ENCODE measurements around the gene GRIN1. TPM values are rescaled to one million over a fixed set of nuclear protein-coding genes. Genes with fewer than 3 reads are reported as not detected.

The GRIN1 gene
- total and polyA plus RNA-seq, 4 donors = 16.2 to 207 (median 146) TPM

GRCh38 chr9:137139468-137140150 is 655 bp downstream of the GRIN1 start:
- Histone ChIP-seq H3K27me3 (ENCODE audit: control insufficient read depth, insufficient read depth, low read length) (peaks cover 46% of the 10 kb centered on the region), H3K4me1 (ENCODE audit: control insufficient read depth, insufficient read depth, low read length) (peaks cover 54% of the 10 kb centered on the region), H3K27ac (ENCODE audit: low read depth, low read length) (no peak overlapping the region), H3K9me3 (ENCODE audit: control insufficient read depth, insufficient read depth, low read length) (no peaks in the 10 kb centered on the region), H3K36me3 (ENCODE audit: control insufficient read depth, insufficient read depth, low read length) (peaks cover 40% of the 10 kb centered on the region), H3K4me3 (ENCODE audit: low read depth, low read length) (peak overlapping the region; percentile 31)
- DNase-seq (ENCODE audit: low read depth in 4 of 6, low spot score in 6 of 6) = peak in 2 of 6 donors; percentile 50 to 65
- WGBS (ENCODE audit: insufficient coverage) = 17% methylated on average over 34 of the region's 37 CpGs

DNA sequence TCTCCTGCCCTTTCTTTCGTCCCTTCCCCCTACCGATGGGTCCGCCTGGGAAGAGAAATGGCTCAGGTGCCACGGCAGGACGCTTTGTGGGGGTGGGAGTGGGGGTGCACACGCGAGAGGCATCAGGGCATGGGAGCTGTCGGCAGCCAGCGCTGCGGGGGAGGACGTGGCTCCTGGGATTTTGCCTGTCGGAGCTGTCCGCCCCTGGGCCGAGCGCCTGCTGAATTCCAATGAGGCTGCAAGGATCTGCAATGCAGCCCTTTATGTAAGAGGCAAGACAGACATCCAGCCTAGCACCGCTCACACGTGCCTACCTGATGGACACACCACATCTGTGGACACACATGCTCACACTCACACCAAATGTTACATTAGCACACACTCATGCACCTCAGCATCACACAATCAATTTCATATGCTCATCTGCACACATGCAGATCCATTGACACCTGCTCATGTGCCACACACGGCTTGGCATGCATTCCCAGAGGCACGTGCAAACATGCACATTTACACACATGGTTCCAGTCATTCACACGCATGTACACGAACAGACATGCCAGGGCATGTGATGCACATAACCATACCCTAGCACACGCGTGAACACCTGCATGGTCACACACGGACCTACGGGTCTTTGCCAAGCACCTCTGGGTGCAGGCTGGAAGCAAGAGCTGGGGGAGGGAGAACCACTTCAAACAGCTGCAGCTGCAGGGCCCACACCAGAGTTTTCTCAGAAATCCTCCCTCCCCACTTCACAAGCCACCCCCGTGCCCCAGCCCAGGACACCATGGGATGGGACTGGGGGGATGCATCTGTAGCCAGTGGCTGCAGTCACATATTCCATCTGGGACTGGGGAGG is 1.4 kb downstream of the GRIN1 start:
- H3K27ac ChIP-seq (ENCODE audit: low read depth, low read length) = no peak overlapping the region
- H3K4me1 ChIP-seq (ENCODE audit: control insufficient read depth, insufficient read depth, low read length) = peaks cover 54% of the 10 kb centered on the region
- H3K36me3 ChIP-seq (ENCODE audit: control insufficient read depth, insufficient read depth, low read length) = peaks cover 40% of the 10 kb centered on the region
- no peaks in the 10 kb centered on the region for H3K9me3 ChIP-seq (ENCODE audit: control insufficient read depth, insufficient read depth, low read length)
- 47% methylated on average over 18 of the region's 26 CpGs for WGBS (ENCODE audit: insufficient coverage)
- peak overlapping the region; percentile 31 for H3K4me3 ChIP-seq (ENCODE audit: low read depth, low read length)
- peak in 2 of 6 donors; percentile 26 to 81 for DNase-seq (ENCODE audit: low read depth in 4 of 6, low spot score in 6 of 6)
- peaks cover 46% of the 10 kb centered on the region for H3K27me3 ChIP-seq (ENCODE audit: control insufficient read depth, insufficient read depth, low read length)

DNA sequence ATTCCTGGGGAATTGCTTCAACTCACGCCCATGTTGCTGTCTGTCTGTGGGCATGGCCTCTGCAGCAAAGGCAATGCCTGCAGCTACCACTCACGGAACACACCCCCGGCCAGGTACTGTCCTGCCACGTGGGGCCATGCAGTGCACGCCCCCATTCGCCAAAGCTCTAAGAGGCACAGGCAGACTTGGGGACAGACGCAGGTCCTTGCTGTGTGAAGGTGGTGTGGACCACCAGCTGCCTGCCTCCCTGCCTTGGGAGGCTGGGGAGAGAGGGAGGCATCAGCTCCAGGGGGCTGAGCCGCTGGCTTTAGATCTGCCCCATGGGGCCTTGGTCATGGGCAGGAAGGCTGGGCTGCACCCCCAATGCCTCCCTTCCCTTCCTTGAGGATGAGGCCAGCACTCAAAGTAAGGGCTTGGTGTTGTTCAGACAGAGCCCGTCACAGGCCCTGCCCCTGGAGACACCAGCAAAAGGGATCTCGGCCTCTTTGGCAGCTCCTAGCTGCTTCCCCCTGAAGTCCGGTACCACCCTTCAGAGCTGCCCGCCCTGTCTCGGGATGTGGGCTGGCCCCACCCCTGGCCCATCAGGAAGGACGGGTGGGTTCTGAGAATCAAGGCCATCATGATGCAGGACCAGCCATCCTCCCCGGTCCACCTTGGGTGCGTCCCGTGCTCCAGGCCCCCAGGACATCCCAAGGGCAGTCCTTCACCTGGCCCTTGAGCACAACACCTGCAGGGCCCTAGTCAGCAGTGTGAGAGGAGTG is 2.3 kb downstream of the GRIN1 start:
- WGBS (ENCODE audit: insufficient coverage) = 68% methylated on average over 16 of the region's 17 CpGs
- H3K36me3 ChIP-seq (ENCODE audit: control insufficient read depth, insufficient read depth, low read length) = peaks cover 46% of the 10 kb centered on the region
- no peaks in the 10 kb centered on the region for H3K9me3 ChIP-seq (ENCODE audit: control insufficient read depth, insufficient read depth, low read length)
- H3K4me1 ChIP-seq (ENCODE audit: control insufficient read depth, insufficient read depth, low read length) = peaks cover 53% of the 10 kb centered on the region
- H3K27ac ChIP-seq (ENCODE audit: low read depth, low read length) = no peak overlapping the region
- DNase-seq (ENCODE audit: low read depth in 4 of 6, low spot score in 6 of 6) = no peak
- no peak overlapping the region for H3K4me3 ChIP-seq (ENCODE audit: low read depth, low read length)
- H3K27me3 ChIP-seq (ENCODE audit: control insufficient read depth, insufficient read depth, low read length) = peaks cover 43% of the 10 kb centered on the region

DNA sequence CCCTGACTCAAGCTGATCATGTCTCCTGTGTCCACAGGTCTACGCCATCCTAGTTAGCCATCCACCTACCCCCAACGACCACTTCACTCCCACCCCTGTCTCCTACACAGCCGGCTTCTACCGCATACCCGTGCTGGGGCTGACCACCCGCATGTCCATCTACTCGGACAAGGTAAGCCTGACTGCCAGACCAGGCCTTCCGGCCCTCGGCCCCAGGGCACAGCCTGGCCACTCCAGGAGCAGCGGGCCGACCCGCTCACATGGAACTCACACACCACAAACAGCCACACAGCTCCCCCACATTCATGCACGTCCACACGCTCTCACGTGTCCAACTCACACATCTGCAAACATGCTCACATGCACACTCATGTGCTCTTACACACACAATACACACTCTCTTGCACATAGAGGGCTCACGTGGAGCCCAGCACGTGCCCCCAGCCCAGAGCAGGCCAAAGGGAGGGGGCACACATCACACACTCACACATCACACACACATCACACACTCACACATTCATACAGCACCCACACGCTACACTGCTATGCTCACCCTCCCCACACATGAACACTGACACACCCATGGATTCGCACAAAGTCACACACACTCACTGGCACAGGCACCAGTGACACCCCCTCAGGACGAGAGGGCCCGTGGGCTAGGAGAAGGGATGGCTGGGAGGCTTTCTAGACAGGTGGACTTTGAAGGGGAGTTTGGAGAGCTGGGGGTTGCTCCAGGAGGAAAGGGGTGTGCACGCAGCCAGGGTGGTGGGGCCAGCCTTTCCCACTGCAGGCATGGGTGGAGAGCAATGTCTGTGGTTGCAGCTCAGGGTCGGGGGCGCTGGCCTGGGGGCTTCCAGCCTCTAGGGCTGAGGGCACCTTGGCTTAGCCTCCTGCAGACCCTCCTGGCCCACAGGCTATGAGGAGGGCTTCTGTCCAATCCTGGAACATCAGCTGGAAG is 3.3 kb downstream of the GRIN1 start:
- H3K4me3 ChIP-seq (ENCODE audit: low read depth, low read length) = no peak overlapping the region
- no peak for DNase-seq (ENCODE audit: low read depth in 4 of 6, low spot score in 6 of 6)
- H3K4me1 ChIP-seq (ENCODE audit: control insufficient read depth, insufficient read depth, low read length) = peaks cover 43% of the 10 kb centered on the region
- no peaks in the 10 kb centered on the region for H3K9me3 ChIP-seq (ENCODE audit: control insufficient read depth, insufficient read depth, low read length)
- peaks cover 33% of the 10 kb centered on the region for H3K27me3 ChIP-seq (ENCODE audit: control insufficient read depth, insufficient read depth, low read length)
- no peak overlapping the region for H3K27ac ChIP-seq (ENCODE audit: low read depth, low read length)
- 75% methylated on average over 19 of the region's 24 CpGs for WGBS (ENCODE audit: insufficient coverage)
- peaks cover 57% of the 10 kb centered on the region for H3K36me3 ChIP-seq (ENCODE audit: control insufficient read depth, insufficient read depth, low read length)

DNA sequence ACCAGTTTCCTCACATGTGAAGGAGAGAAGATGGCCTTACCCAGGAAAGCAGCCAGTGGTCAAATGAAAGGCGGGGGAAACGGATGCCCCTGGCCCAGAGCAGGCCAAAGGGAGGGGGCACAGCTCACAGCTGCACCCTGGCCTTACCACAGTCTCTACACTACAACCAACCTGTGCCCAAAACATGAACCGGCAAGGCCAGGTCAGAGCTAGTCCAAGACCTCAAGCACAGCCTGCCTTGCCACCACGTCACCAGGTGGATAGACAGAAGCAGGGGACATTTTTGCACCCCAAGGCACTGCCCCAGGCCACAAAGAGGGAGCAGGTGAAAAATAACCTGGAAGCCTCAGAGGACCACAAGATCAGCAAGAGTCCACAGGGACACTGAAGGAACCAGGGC is 4.5 kb downstream of the GRIN1 start:
- WGBS (ENCODE audit: insufficient coverage) = 51% methylated on average over 4 of the region's 4 CpGs
- Histone ChIP-seq H3K4me1 (ENCODE audit: control insufficient read depth, insufficient read depth, low read length) (peaks cover 30% of the 10 kb centered on the region), H3K9me3 (ENCODE audit: control insufficient read depth, insufficient read depth, low read length) (no peaks in the 10 kb centered on the region), H3K27me3 (ENCODE audit: control insufficient read depth, insufficient read depth, low read length) (peaks cover 22% of the 10 kb centered on the region), H3K4me3 (ENCODE audit: low read depth, low read length) (no peak overlapping the region), H3K36me3 (ENCODE audit: control insufficient read depth, insufficient read depth, low read length) (peaks cover 69% of the 10 kb centered on the region), H3K27ac (ENCODE audit: low read depth, low read length) (no peak overlapping the region)
- no peak for DNase-seq (ENCODE audit: low read depth in 4 of 6, low spot score in 6 of 6)

- H3K27ac ChIP-seq (ENCODE audit: low read depth, low read length) = no peak overlapping the region
- H3K27me3 ChIP-seq (ENCODE audit: control insufficient read depth, insufficient read depth, low read length) = peaks cover 4% of the 10 kb centered on the region
- no peak for DNase-seq (ENCODE audit: low read depth in 4 of 6, low spot score in 6 of 6)
- H3K4me1 ChIP-seq (ENCODE audit: control insufficient read depth, insufficient read depth, low read length) = peaks cover 15% of the 10 kb centered on the region
- peaks cover 84% of the 10 kb centered on the region for H3K36me3 ChIP-seq (ENCODE audit: control insufficient read depth, insufficient read depth, low read length)
- H3K4me3 ChIP-seq (ENCODE audit: low read depth, low read length) = no peak overlapping the region
- 49% methylated on average over 47 of the region's 49 CpGs for WGBS (ENCODE audit: insufficient coverage)
- H3K9me3 ChIP-seq (ENCODE audit: control insufficient read depth, insufficient read depth, low read length) = no peaks in the 10 kb centered on the region
These were observed 7.0 kb downstream of the GRIN1 start for GRCh38 chr9:137145731-137146526.

- Histone ChIP-seq H3K4me3 (ENCODE audit: low read depth, low read length) (no peak overlapping the region), H3K36me3 (ENCODE audit: control insufficient read depth, insufficient read depth, low read length) (peaks cover 81% of the 10 kb centered on the region), H3K9me3 (ENCODE audit: control insufficient read depth, insufficient read depth, low read length) (no peaks in the 10 kb centered on the region), H3K27me3 (ENCODE audit: control insufficient read depth, insufficient read depth, low read length) (peaks cover 2% of the 10 kb centered on the region), H3K27ac (ENCODE audit: low read depth, low read length) (no peak overlapping the region), H3K4me1 (ENCODE audit: control insufficient read depth, insufficient read depth, low read length) (peaks cover 9% of the 10 kb centered on the region)
- DNase-seq (ENCODE audit: low read depth in 4 of 6, low spot score in 6 of 6) = no peak
- WGBS (ENCODE audit: insufficient coverage) = 86% methylated on average over 4 of the region's 9 CpGs
These were observed 7.6 kb downstream of the GRIN1 start for GRCh38 chr9:137146527-137146918.

DNA sequence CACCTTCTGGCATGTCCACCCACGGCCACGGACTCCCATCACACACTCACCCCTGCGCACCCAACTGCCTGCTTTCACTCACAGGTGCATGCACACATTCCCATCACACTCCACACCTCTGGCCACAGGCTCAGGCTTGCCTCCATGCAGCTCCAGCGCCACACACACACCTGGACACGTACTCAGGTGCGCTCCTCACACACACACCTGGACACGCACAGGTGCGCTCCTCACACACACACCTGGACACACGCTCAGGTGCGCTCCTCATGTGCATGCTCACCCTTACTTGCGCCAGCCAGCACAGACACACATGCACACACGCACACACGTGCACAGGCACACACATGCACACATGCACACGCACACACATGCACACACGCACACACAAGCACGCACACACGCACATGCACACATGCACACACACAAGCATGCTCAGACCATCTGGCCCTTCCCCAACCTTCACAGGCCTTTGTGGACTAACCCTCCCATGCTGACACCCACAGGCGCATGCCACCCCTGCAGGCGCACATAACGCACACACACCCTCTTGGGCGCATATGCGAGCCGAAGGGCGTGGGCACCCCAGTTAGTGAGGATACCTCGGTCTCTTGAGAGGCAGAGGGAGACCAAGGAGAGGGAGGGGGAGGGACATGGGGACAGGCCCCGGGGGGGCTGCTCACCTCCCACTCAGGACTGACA is 8.3 kb downstream of the GRIN1 start:
- H3K27me3 ChIP-seq (ENCODE audit: control insufficient read depth, insufficient read depth, low read length) = peaks cover 2% of the 10 kb centered on the region
- no peak overlapping the region for H3K27ac ChIP-seq (ENCODE audit: low read depth, low read length)
- peaks cover 78% of the 10 kb centered on the region for H3K36me3 ChIP-seq (ENCODE audit: control insufficient read depth, insufficient read depth, low read length)
- H3K4me3 ChIP-seq (ENCODE audit: low read depth, low read length) = no peak overlapping the region
- H3K9me3 ChIP-seq (ENCODE audit: control insufficient read depth, insufficient read depth, low read length) = no peaks in the 10 kb centered on the region
- H3K4me1 ChIP-seq (ENCODE audit: control insufficient read depth, insufficient read depth, low read length) = peaks cover 2% of the 10 kb centered on the region
- no peak for DNase-seq (ENCODE audit: low read depth in 4 of 6, low spot score in 6 of 6)
- 86% methylated on average over 25 of the region's 26 CpGs for WGBS (ENCODE audit: insufficient coverage)
